Activated naive CD8-positive, alpha-beta T cell (primary cell): ENCODE results near the gene ABHD4.
"Not testable (repeated sequence)": the region's sequence is repeated elsewhere in the genome, so short reads cannot be mapped to it uniquely, and the experiment has no call there.

ENCODE experiments used
- H3K27ac Mint-ChIP-seq: one replicate; pipeline ENCODE4 v1.8.0; 2021; ENCODE audit warnings: mixed read lengths
- H3K27me3 Mint-ChIP-seq: one replicate; pipeline ENCODE4 v1.8.0; 2021; ENCODE audit warnings: mixed read lengths
- H3K36me3 Mint-ChIP-seq: one replicate; pipeline ENCODE4 v1.8.0; 2021; ENCODE audit warnings: mixed read lengths
- H3K4me1 Mint-ChIP-seq: one replicate; pipeline ENCODE4 v1.8.0; 2021; ENCODE audit warnings: low read depth, mixed read lengths
- H3K4me3 Mint-ChIP-seq: one replicate; pipeline ENCODE4 v1.8.0; 2021; ENCODE audit warnings: mild to moderate bottlenecking, mixed read lengths
- H3K9me3 Mint-ChIP-seq: one replicate; pipeline ENCODE4 v1.8.0; 2021; ENCODE audit warnings: low read depth, mixed read lengths

The ABHD4 gene

GRCh38 chr14:22598099-22598895 lies at the start of gene ABHD4:
ABHD4 (plus strand) TSS chr14:22598300; CDS start chr14:22598307, 7 bp downstream.
- H3K4me3 Mint-ChIP-seq, result peak within 1 kb of the TSS; percentile 95
- peaks cover 13% of the 10 kb centered on the region for H3K36me3 Mint-ChIP-seq
- no peaks in the 10 kb centered on the region for H3K27me3 Mint-ChIP-seq
- H3K27ac Mint-ChIP-seq, result peak within 1 kb of the TSS; percentile 86
- peaks cover 32% of the 10 kb centered on the region for H3K4me1 Mint-ChIP-seq
- H3K9me3 Mint-ChIP-seq, result no peaks in the 10 kb centered on the region

GRCh38 chr14:22549324-22549962 lies 48.7 kb upstream of the ABHD4 start:
- H3K9me3 Mint-ChIP-seq, result no peaks in the 10 kb centered on the region
- peak overlapping the region; percentile 93 for H3K4me3 Mint-ChIP-seq
- H3K27ac Mint-ChIP-seq, result peak overlapping the region; percentile 98
- peaks cover 49% of the 10 kb centered on the region for H3K36me3 Mint-ChIP-seq
- H3K27me3 Mint-ChIP-seq, result no peaks in the 10 kb centered on the region
- peaks cover 94% of the 10 kb centered on the region for H3K4me1 Mint-ChIP-seq

GRCh38 chr14:22549981-22550673 lies 48.0 kb upstream of the ABHD4 start:
- Mint-ChIP-seq H3K4me3 (peak overlapping the region; percentile 93), H3K36me3 (peaks cover 47% of the 10 kb centered on the region), H3K27me3 (no peaks in the 10 kb centered on the region), H3K9me3 (no peaks in the 10 kb centered on the region), H3K27ac (peak overlapping the region; percentile 98), H3K4me1 (peaks cover 94% of the 10 kb centered on the region)

GRCh38 chr14:22551605-22551997 lies 46.5 kb upstream of the ABHD4 start:
- H3K27me3 Mint-ChIP-seq, result no peaks in the 10 kb centered on the region
- H3K4me1 Mint-ChIP-seq, result peaks cover 91% of the 10 kb centered on the region
- peak overlapping the region; percentile 93 for H3K4me3 Mint-ChIP-seq
- H3K9me3 Mint-ChIP-seq, result no peaks in the 10 kb centered on the region
- peaks cover 39% of the 10 kb centered on the region for H3K36me3 Mint-ChIP-seq
- H3K27ac Mint-ChIP-seq, result peak overlapping the region; percentile 98

GRCh38 chr14:22552001-22552826 lies 45.9 kb upstream of the ABHD4 start:
- H3K4me1 Mint-ChIP-seq, result peaks cover 85% of the 10 kb centered on the region
- no peaks in the 10 kb centered on the region for H3K27me3 Mint-ChIP-seq
- peaks cover 36% of the 10 kb centered on the region for H3K36me3 Mint-ChIP-seq
- no peaks in the 10 kb centered on the region for H3K9me3 Mint-ChIP-seq
- peak overlapping the region; percentile 98 for H3K27ac Mint-ChIP-seq
- H3K4me3 Mint-ChIP-seq, result peak overlapping the region; percentile 93

- H3K27me3 Mint-ChIP-seq, result no peaks in the 10 kb centered on the region
- H3K36me3 Mint-ChIP-seq, result peaks cover 33% of the 10 kb centered on the region
- no peaks in the 10 kb centered on the region for H3K9me3 Mint-ChIP-seq
- peak overlapping the region; percentile 98 for H3K27ac Mint-ChIP-seq
- H3K4me3 Mint-ChIP-seq, result peak overlapping the region; percentile 93
- peaks cover 85% of the 10 kb centered on the region for H3K4me1 Mint-ChIP-seq
Observed at GRCh38 chr14:22552827-22553076, 45.3 kb upstream of the ABHD4 start.

- Mint-ChIP-seq H3K4me3 (peak overlapping the region; percentile 93), H3K36me3 (peaks cover 27% of the 10 kb centered on the region), H3K27me3 (no peaks in the 10 kb centered on the region)
Observed at GRCh38 chr14:22553445-22553844, 44.7 kb upstream of the ABHD4 start.

GRCh38 chr14:22553861-22554497 lies 44.1 kb upstream of the ABHD4 start:
- Mint-ChIP-seq H3K4me1 (peaks cover 88% of the 10 kb centered on the region), H3K27ac (peak overlapping the region; percentile 99), H3K36me3 (peaks cover 27% of the 10 kb centered on the region), H3K4me3 (peak overlapping the region; percentile 93)
- not testable (repeated sequence) for H3K9me3 Mint-ChIP-seq, H3K27me3 Mint-ChIP-seq

More at GRCh38 chr14:22553445-22553844, 44.7 kb upstream of the ABHD4 start:
- peak overlapping the region; percentile 98 for H3K27ac Mint-ChIP-seq
- H3K9me3 Mint-ChIP-seq, result no peaks in the 10 kb centered on the region
- peaks cover 86% of the 10 kb centered on the region for H3K4me1 Mint-ChIP-seq

- H3K36me3 Mint-ChIP-seq, result peaks cover 22% of the 10 kb centered on the region
- peak overlapping the region; percentile 33 for H3K4me3 Mint-ChIP-seq
Observed at GRCh38 chr14:22554498-22555383, 43.4 kb upstream of the ABHD4 start.

GRCh38 chr14:22555384-22556011 lies 42.6 kb upstream of the ABHD4 start:
- Mint-ChIP-seq H3K9me3 (no peaks in the 10 kb centered on the region), H3K27me3 (no peaks in the 10 kb centered on the region), H3K4me1 (peaks cover 88% of the 10 kb centered on the region), H3K4me3 (peak overlapping the region; percentile 85), H3K27ac (peak overlapping the region; percentile 99), H3K36me3 (peaks cover 17% of the 10 kb centered on the region)

More at GRCh38 chr14:22554498-22555383, 43.4 kb upstream of the ABHD4 start:
- Mint-ChIP-seq H3K9me3 (no peaks in the 10 kb centered on the region), H3K27me3 (no peaks in the 10 kb centered on the region), H3K27ac (peak overlapping the region; percentile 99), H3K4me1 (peaks cover 88% of the 10 kb centered on the region)

GRCh38 chr14:22556021-22556989 lies 41.8 kb upstream of the ABHD4 start:
- Mint-ChIP-seq H3K36me3 (peaks cover 11% of the 10 kb centered on the region), H3K27me3 (no peaks in the 10 kb centered on the region), H3K27ac (peak overlapping the region; percentile 99), H3K4me1 (peaks cover 88% of the 10 kb centered on the region), H3K4me3 (peak overlapping the region; percentile 85), H3K9me3 (no peaks in the 10 kb centered on the region)

GRCh38 chr14:22556990-22557623 lies 41.0 kb upstream of the ABHD4 start:
- no peaks in the 10 kb centered on the region for H3K9me3 Mint-ChIP-seq
- H3K4me3 Mint-ChIP-seq, result peak overlapping the region; percentile 85
- peaks cover 3% of the 10 kb centered on the region for H3K36me3 Mint-ChIP-seq
- peaks cover 88% of the 10 kb centered on the region for H3K4me1 Mint-ChIP-seq
- H3K27ac Mint-ChIP-seq, result peak overlapping the region; percentile 99
- no peaks in the 10 kb centered on the region for H3K27me3 Mint-ChIP-seq
